Activated naive CD8-positive, alpha-beta T cell treated with anti-CD3 and anti-CD28 coated beads, Interleukin-2, amount 10 ng/mL, durations not matched to agents 7 days and 5 days (primary cell): ENCODE measurements around the gene FBXO42. TPM values are rescaled to one million over a fixed set of nuclear protein-coding genes. Genes with fewer than 3 reads are reported as not detected.
"Not testable (repeated sequence)": the region's sequence is repeated elsewhere in the genome, so short reads cannot be mapped to it uniquely, and the experiment has no call there.

Source experiments
- ATAC-seq: fragments of 150-1000 bp; cut with Tn5 transposase; one replicate; pipeline ENCODE4 v1.10.0; 2021; ENCODE audit warnings: low read depth, moderate library complexity
- POLR2A ChIA-PET: fragments of 350-600 bp; sonication (Branson Sonifier 250); formaldehyde crosslinking; loops from one replicate; lab custom pipeline; 2021; ENCODE audit warnings: antibody characterized with exemption; lab: Charles Lee
- DNase-seq: peaks from one replicate; pipeline ENCODE4 v3.0.0; 2021
- H3K27ac Mint-ChIP-seq: one replicate; pipeline ENCODE4 v1.8.0; 2022; ENCODE audit warnings: mild to moderate bottlenecking, mixed read lengths
- H3K27me3 Mint-ChIP-seq: one replicate; pipeline ENCODE4 v1.8.0; 2022; ENCODE audit warnings: mild to moderate bottlenecking, moderate library complexity, mixed read lengths
- H3K36me3 Mint-ChIP-seq: one replicate; pipeline ENCODE4 v1.8.0; 2021; ENCODE audit warnings: mild to moderate bottlenecking, mixed read lengths
- H3K4me1 Mint-ChIP-seq: one replicate; pipeline ENCODE4 v1.8.0; 2021; ENCODE audit warnings: mixed read lengths
- H3K4me3 Mint-ChIP-seq: one replicate; pipeline ENCODE4 v1.8.0; 2022; ENCODE audit warnings: mild to moderate bottlenecking, moderate library complexity, mixed read lengths
- H3K9me3 Mint-ChIP-seq: one replicate; pipeline ENCODE4 v1.8.0; 2021; ENCODE audit warnings: mixed read lengths
- total RNA-seq, 2 experiments: library from RNA; stranded (reverse); gene quantifications; one replicate each; pipeline ENCODE4 v1.2.3, GENCODE V29; 2021

FBXO42 gene
- total RNA-seq, 2 experiments from 2014 or later, result 22.3 to 25.1 TPM

DNA sequence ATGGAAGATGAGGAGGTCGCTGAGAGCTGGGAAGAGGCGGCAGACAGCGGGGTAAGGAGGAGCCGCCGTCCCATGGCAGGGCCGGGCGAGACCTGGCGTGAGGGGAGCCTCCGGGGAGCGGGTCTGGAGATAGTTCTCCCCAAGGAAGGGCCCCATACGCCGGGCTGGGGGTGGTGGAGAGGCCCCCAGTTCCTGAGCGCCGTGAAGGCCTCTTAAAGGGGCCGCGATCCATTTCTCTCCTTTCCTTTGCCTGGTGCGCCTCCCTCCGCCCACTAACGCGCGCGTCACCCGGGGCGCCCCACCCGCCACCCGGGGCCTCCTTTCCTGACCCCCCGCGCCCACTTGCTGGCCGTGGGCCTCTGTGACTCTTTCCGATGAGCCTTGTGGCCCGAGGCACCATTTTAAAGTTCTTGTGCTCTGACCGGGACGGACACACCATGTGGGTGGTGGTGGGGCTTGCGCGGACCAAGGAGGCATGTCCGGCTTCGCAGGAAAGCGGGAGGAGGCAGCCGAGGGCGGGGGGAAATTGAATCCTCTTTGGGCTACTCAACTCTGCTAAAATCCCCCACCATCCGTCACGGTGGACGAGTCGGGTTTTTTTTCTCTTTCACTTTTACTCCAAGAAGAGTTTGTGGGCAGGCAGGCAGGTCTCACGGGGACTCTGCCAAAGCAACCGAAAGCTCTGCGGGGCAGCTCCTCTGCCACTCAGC lies 15.1 kb upstream of the FBXO42 start:
- DNase-seq, result peak; percentile 91
- Mint-ChIP-seq H3K27me3 (no peaks in the 10 kb centered on the region), H3K27ac (peak overlapping the region; percentile 100), H3K36me3 (peaks cover 10% of the 10 kb centered on the region), H3K4me1 (peaks cover 36% of the 10 kb centered on the region), H3K9me3 (no peaks in the 10 kb centered on the region), H3K4me3 (peak overlapping the region; percentile 97)
- ATAC-seq, result peak; percentile 69
- POLR2A ChIA-PET, result interaction anchor here (0.9 to 4.1 kb wide), 13 partner anchors 9 to 146 kb away, joined by 3 to 20 read pairs (median 6); partner anchors contain the start of genes FBXO42 and NECAP2

DNA sequence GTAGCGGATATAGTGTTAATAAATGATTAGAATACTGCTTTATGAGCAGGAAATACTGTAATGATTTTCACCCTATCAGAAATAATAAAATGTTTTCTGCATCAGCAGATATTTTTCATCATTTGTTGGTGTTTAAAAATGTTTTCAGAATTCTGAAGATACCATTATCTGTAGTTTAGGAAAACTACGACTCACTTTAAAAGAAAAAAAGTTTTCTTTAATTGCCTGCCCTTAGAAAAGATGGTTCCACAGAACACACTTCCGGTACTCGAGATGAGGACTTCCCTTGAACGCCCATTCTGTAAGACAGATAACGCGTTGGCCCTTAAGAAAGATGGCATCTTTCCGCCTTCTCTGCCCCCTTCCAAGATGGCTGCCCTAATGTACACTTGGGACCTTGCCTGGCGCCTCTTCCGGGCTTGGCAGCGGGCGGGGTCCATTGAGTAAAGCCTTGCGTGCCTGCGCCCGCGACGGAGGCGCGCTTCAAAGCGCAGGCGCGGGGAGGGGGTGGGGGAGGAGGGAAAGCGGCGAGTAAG lies 14.5 kb upstream of the FBXO42 start, which contains the start of gene SZRD1:
TSS of gene SZRD1 (plus strand) at position 521 of the 536 bp plus-strand sequence. CDS start 16 bp downstream, outside the sequence.
- DNase-seq, result peak; percentile 91
- Mint-ChIP-seq H3K27me3 (no peaks in the 10 kb centered on the region), H3K4me3 (peak within 1 kb of the TSS; percentile 97), H3K4me1 (peaks cover 30% of the 10 kb centered on the region), H3K9me3 (no peaks in the 10 kb centered on the region), H3K36me3 (peaks cover 9% of the 10 kb centered on the region), H3K27ac (peak within 1 kb of the TSS; percentile 100)
- peak; percentile 90 for ATAC-seq
- POLR2A ChIA-PET, result interaction anchor here (1.2 to 4.1 kb wide), 8 partner anchors 10 to 78 kb away, joined by 3 to 20 read pairs (median 12); partner anchors contain the start of genes FBXO42 and NECAP2

DNA sequence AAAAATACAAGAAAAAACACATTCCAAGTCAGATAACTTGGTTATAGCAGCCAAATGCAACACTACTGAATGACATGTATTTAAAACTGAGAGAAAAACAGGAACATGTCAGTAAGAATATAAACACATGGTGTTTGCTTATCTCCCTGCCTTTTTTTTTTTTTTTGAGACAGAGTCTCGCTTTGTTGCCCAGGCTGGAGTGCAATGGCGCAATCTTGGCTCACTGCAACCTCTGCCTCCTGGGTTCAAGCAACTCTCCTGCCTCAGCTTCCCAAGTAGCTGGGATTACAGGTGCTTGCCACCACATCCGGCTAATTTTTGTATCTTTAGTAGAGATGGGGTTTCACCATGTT lies 12.8 kb upstream of the FBXO42 start:
- H3K27ac Mint-ChIP-seq, H3K4me3 Mint-ChIP-seq, H3K36me3 Mint-ChIP-seq, DNase-seq, H3K27me3 Mint-ChIP-seq, H3K9me3 Mint-ChIP-seq, ATAC-seq: not testable (repeated sequence)
- peaks cover 19% of the 10 kb centered on the region for H3K4me1 Mint-ChIP-seq
- POLR2A ChIA-PET, result interaction anchor here (0.6 to 4.1 kb wide), 4 partner anchors 12 to 148 kb away, joined by 4 to 27 read pairs (median 11); partner anchors contain the start of gene FBXO42

- no peaks in the 10 kb centered on the region for H3K9me3 Mint-ChIP-seq
- POLR2A ChIA-PET, result no interaction called here
- no peaks in the 10 kb centered on the region for H3K36me3 Mint-ChIP-seq
- H3K27ac Mint-ChIP-seq, result no peak overlapping the region
- no peak overlapping the region for H3K4me3 Mint-ChIP-seq
- ATAC-seq (no peak), DNase-seq (no peak)
- no peaks in the 10 kb centered on the region for H3K27me3 Mint-ChIP-seq
- peaks cover 11% of the 10 kb centered on the region for H3K4me1 Mint-ChIP-seq
These were observed 4.6 kb upstream of the FBXO42 start for GRCh38 chr1:16356867-16357266.

DNA sequence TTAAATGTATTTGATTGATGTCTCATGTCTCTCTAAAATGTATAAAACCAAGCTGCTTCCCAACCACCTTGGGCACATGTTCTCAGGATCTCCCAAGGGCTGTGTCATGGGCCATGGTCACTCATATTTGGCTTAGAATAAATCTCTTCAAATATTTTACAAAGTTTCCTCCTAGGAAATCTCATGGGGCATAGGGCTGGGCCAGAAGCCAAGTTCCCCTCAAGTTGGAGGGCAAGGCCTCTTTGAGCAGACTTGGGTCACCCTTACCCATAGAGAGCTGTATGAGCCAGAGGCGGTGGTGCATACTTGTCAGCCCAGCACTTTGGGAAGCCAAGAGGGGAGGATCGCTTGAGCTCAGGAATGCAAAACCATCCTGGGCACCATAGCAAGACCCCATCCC lies 2.3 kb upstream of the FBXO42 start:
- H3K4me1 Mint-ChIP-seq, result peaks cover 20% of the 10 kb centered on the region
- DNase-seq (no peak), ATAC-seq (no peak)
- no peak overlapping the region for H3K4me3 Mint-ChIP-seq
- no peaks in the 10 kb centered on the region for H3K9me3 Mint-ChIP-seq
- no peaks in the 10 kb centered on the region for H3K27me3 Mint-ChIP-seq
- peaks cover 5% of the 10 kb centered on the region for H3K36me3 Mint-ChIP-seq
- POLR2A ChIA-PET, result interaction anchor here (0.6 kb wide), 1 partner anchor 87 kb away, joined by 3 read pairs; no protein-coding TSS in a partner anchor
- H3K27ac Mint-ChIP-seq, result no peak overlapping the region

GRCh38 chr1:16352842-16353535 lies 709 bp upstream of the FBXO42 start:
- Mint-ChIP-seq H3K36me3 (peaks cover 5% of the 10 kb centered on the region), H3K4me3 (peak overlapping the region; percentile 98), H3K27me3 (no peaks in the 10 kb centered on the region), H3K27ac (peak overlapping the region; percentile 94), H3K9me3 (no peaks in the 10 kb centered on the region), H3K4me1 (peaks cover 26% of the 10 kb centered on the region)
- POLR2A ChIA-PET, result interaction anchor here (1.1 to 2.6 kb wide), 8 partner anchors 9 to 552 kb away, joined by 3 to 27 read pairs (median 6); partner anchors contain the start of gene SZRD1
- ATAC-seq (no peak), DNase-seq (no peak)

DNA sequence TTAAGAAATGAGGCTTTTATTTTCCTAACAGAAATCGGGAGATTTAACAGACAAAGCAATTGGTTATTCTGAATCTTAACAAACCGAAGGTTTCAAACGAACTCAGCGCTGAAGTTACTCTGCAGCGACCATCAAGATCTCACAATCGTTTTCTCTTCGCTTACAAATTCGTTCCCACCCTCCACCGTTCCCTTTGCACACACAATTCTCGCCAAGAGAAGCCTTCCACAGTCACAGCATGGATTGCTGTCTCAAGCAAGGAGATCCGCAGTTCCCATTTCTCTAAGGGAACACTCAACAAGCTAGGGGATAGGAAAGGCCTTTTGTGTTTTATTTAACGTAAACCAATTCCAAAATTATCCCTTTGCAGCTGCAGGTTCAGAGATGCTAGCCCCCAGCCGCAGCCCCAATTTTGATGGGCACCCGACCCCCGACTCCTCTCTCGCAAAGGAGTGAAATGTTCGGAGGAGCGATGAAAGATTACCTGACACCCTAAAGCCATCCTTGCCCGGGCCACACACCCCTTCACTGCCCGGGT lies 755 bp downstream of the FBXO42 start:
- Mint-ChIP-seq H3K4me1 (peaks cover 26% of the 10 kb centered on the region), H3K36me3 (peaks cover 5% of the 10 kb centered on the region), H3K9me3 (no peaks in the 10 kb centered on the region), H3K27me3 (no peaks in the 10 kb centered on the region), H3K27ac (peak overlapping the region; percentile 94), H3K4me3 (peak overlapping the region; percentile 98)
- no peak for DNase-seq
- no peak for ATAC-seq
- POLR2A ChIA-PET, result interaction anchor here (0.6 to 2.6 kb wide), 12 partner anchors 10 to 553 kb away, joined by 3 to 27 read pairs (median 4); partner anchors contain the start of genes NECAP2 and SZRD1

GRCh38 chr1:16349847-16350406 lies 2.4 kb downstream of the FBXO42 start:
- POLR2A ChIA-PET, result interaction anchor here (0.8 to 1.0 kb wide), 2 partner anchors 44 to 91 kb away, joined by 3 to 4 read pairs; no protein-coding TSS in a partner anchor
- DNase-seq (no peak), ATAC-seq (no peak)
- H3K4me3 Mint-ChIP-seq, result peak overlapping the region; percentile 13
- no peaks in the 10 kb centered on the region for H3K27me3 Mint-ChIP-seq
- H3K4me1 Mint-ChIP-seq, result peaks cover 29% of the 10 kb centered on the region
- peaks cover 1% of the 10 kb centered on the region for H3K9me3 Mint-ChIP-seq
- peaks cover 9% of the 10 kb centered on the region for H3K36me3 Mint-ChIP-seq
- peak overlapping the region; percentile 25 for H3K27ac Mint-ChIP-seq

DNA sequence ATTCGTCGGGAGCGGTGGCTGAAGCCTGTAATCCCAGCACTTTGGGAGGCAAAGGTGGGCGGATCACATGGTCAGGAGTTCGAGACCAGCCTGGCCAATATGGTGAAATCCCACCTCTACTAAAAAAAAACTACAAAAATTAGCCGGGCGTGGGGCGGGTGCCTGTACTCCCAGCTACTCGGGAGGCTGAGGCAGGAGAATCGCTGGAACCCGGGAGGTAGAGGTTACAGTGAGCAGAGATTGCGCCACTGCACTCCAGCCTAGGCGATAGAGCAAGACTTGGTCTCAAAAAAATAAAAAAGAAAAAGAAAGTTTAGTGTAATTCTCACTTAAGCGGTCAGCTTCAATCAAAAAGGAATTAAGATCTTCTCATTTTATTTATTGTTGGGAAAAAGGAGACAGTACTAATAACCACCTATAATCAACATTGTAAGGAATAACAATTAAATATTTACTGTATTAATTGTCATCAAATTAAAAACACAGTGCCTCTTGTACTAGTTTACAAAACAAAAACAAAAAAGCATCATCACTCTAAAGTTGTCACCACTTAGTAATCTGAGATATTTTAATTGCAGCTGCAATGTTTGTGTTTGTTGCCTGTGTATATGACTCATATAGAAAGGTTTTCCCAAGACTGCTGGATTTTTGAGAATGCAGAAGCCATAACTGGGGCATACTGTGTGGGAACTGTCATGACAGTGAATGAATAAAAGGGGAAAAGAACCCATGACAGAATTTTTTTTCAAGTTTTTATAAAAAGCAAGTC lies 3.7 kb downstream of the FBXO42 start:
- H3K27me3 Mint-ChIP-seq, result no peaks in the 10 kb centered on the region

GRCh38 chr1:16343276-16343675 lies 9.0 kb downstream of the FBXO42 start:
- H3K27me3 Mint-ChIP-seq, H3K9me3 Mint-ChIP-seq, H3K4me3 Mint-ChIP-seq, DNase-seq, H3K27ac Mint-ChIP-seq, POLR2A ChIA-PET, ATAC-seq: not testable (repeated sequence)
- H3K4me1 Mint-ChIP-seq, result peaks cover 10% of the 10 kb centered on the region
- H3K36me3 Mint-ChIP-seq, result peaks cover 12% of the 10 kb centered on the region

More for the DNA sequence above, 3.7 kb downstream of the FBXO42 start:
- POLR2A ChIA-PET, result no interaction called here
- Mint-ChIP-seq H3K4me1 (peaks cover 29% of the 10 kb centered on the region), H3K27ac (no peak overlapping the region), H3K9me3 (peaks cover 1% of the 10 kb centered on the region), H3K4me3 (no peak overlapping the region), H3K36me3 (peaks cover 9% of the 10 kb centered on the region)
- ATAC-seq (no peak), DNase-seq (no peak)

DNA sequence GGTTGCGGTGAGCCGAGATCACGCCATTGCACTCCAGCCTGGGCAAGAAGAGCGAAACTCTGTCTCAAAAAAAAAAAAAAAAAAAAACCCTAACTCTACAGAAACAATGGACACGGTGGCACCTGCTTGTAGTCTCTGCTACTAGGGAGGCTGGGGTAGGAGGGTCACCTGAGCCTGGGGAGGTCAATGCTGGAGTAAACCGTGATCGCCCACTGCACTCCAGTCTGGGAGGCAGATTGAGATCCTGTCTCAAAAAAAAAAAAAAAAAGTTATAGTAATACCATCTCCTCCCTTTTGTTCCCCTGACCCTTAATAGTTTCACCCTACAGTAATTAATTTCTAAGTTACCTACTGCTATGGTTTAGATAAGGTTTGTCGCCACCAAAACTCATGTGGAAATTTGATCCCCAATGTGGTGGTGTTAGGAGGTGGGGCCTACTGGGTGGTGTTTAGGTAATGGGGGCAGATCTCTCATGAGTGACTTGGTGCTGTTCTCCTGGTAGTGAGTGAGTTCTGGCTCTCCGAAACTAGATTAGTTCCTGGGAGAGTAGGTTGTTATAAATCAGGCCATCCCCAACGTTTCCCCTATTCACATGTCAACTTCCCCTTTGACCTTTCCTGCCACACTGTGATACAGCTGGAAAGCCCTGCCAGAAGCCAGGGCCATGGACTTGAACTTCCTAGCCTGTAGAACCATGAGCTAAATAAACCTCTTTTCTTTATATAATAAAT lies 9.8 kb downstream of the FBXO42 start:
- POLR2A ChIA-PET, result no interaction called here
- Mint-ChIP-seq H3K4me3 (no peak overlapping the region), H3K27ac (no peak overlapping the region), H3K9me3 (peaks cover 1% of the 10 kb centered on the region), H3K4me1 (peaks cover 8% of the 10 kb centered on the region), H3K36me3 (peaks cover 12% of the 10 kb centered on the region), H3K27me3 (no peaks in the 10 kb centered on the region)
- no peak for ATAC-seq
- no peak for DNase-seq

DNA sequence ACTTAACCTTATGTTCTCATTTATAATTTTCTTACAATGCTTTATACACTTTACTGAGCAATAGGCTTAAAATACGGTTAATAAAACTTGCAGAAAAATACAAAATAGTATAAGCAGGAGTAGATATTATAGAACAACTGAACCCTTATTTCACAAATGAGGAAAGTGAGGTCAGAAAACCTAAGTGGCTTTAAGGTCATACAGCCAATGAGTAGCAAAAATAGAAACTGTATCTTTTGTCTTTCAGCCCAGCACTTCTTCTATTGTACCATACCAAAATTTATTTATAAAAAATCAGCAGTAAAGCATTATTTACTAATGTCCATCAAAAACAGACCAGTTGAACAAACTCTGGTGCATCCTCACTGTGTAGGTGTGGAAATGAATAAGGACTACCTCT lies 11.6 kb downstream of the FBXO42 start:
- peaks cover 8% of the 10 kb centered on the region for H3K36me3 Mint-ChIP-seq
- H3K9me3 Mint-ChIP-seq, result no peaks in the 10 kb centered on the region
- POLR2A ChIA-PET, result no interaction called here
- H3K27me3 Mint-ChIP-seq, result no peaks in the 10 kb centered on the region
- no peak overlapping the region for H3K27ac Mint-ChIP-seq
- peaks cover 7% of the 10 kb centered on the region for H3K4me1 Mint-ChIP-seq
- no peak for DNase-seq
- H3K4me3 Mint-ChIP-seq, result no peak overlapping the region
- ATAC-seq, result no peak
